ENCODE measurements around the gene SORCS1.

SORCS1 gene

DNA sequence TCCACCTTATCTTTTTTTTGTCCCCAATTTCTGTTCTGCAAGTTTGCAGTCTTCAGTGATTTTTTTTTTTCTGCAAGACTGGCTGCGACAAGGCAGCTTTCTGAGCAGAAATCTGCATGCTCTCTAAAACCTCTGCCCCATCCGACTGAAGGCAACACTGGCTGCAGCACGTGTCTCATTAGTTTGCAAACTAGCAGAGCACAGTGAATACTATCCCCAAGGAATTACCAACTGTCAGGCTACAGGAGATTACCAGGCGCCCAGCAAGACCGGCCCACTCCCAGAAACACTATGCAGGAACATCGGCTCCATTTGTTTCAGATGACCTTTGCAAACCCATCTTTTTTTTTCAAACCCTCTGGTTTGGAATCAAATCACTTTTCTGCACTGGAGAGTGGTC is 538.8 kb downstream of the SORCS1 start:
- Histone ChIP-seq H3K27ac (ENCODE audit: low read length) (no peak overlapping the region), H3K36me3 (ENCODE audit: control insufficient read depth, low read depth, low read length) (no peaks in the 10 kb centered on the region), H3K27me3 (ENCODE audit: control insufficient read depth, insufficient read depth, low read length) (no peaks in the 10 kb centered on the region), H3K9ac (ENCODE audit: low read length) (no peak overlapping the region), H3K4me1 (ENCODE audit: control insufficient read depth, low read depth, low read length) (peaks cover 6% of the 10 kb centered on the region), H3K4me3 (ENCODE audit: low read length) (no peak overlapping the region), H3K9me3 (ENCODE audit: control insufficient read depth, low read depth, low read length) (no peaks in the 10 kb centered on the region)

DNA sequence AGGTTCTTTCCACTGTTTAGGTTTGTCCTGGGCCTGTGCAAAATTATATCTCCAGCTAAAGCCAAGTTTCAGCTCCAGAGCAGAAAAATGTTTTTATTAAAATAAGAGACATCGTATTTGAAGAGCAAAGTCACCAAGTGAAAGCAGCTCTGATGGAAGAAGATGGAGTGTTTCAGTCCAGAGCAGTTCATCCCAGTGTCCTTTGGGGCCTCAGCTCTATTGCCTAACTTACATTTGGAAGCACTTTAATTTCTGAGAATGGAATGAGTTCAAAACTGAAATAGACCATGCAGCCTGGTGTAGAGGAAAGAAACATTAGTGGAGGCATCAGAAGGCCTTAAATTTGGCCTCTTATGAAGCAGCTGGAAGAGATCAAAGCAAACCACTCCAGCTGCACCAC is 545.2 kb downstream of the SORCS1 start:
- Histone ChIP-seq H3K27me3 (ENCODE audit: control insufficient read depth, insufficient read depth, low read length) (peaks cover 26% of the 10 kb centered on the region), H3K4me1 (ENCODE audit: control insufficient read depth, low read depth, low read length) (peaks cover 5% of the 10 kb centered on the region), H3K9me3 (ENCODE audit: control insufficient read depth, low read depth, low read length) (no peaks in the 10 kb centered on the region), H3K9ac (ENCODE audit: low read length) (no peak overlapping the region), H3K27ac (ENCODE audit: low read length) (no peak overlapping the region), H3K36me3 (ENCODE audit: control insufficient read depth, low read depth, low read length) (no peaks in the 10 kb centered on the region), H3K4me3 (ENCODE audit: low read length) (no peak overlapping the region)

DNA sequence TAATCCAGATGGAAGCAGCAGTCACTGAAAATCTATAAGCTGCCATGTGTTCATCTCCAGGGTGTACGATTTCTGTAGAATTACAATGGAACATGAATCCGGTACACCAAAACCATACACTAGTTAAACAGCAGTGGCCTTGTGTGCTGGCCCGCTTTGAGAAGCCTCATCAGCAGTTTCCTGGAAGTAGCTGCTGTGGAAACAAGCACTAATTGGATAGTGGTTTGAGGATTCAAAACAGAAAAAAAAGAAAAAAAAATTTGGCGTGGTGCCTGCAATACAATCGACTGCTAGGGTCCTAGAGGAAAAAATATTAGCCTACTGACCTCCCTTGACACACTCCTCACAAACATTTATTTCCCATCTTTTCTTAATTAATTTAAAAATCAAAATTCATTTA is 545.9 kb downstream of the SORCS1 start:
- Histone ChIP-seq H3K27me3 (ENCODE audit: control insufficient read depth, insufficient read depth, low read length) (peaks cover 33% of the 10 kb centered on the region), H3K4me1 (ENCODE audit: control insufficient read depth, low read depth, low read length) (peaks cover 5% of the 10 kb centered on the region), H3K9ac (ENCODE audit: low read length) (no peak overlapping the region), H3K27ac (ENCODE audit: low read length) (no peak overlapping the region), H3K4me3 (ENCODE audit: low read length) (no peak overlapping the region), H3K9me3 (ENCODE audit: control insufficient read depth, low read depth, low read length) (no peaks in the 10 kb centered on the region), H3K36me3 (ENCODE audit: control insufficient read depth, low read depth, low read length) (no peaks in the 10 kb centered on the region)

DNA sequence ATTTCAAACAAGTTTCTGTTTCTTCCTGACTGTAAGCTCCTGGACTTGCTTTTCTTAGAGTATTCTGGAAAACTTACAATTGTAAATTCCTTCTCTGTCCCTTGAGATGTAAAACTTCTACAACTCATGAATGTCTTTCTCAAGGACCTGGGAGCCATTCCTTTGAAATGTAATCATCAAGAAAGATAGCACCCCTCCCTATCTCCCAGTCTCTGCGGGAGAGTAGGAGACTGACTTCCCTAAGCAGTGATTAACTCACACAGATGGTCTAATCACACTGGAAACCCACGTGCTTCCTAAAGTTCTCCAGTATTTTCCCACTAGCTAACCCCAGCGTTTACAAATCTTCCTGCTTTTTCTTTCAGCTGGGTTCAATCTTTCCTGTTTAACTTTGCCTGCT is 549.4 kb downstream of the SORCS1 start:
- H3K9ac ChIP-seq (ENCODE audit: low read length), result no peak overlapping the region
- H3K9me3 ChIP-seq (ENCODE audit: control insufficient read depth, low read depth, low read length), result no peaks in the 10 kb centered on the region
- peaks cover 39% of the 10 kb centered on the region for H3K27me3 ChIP-seq (ENCODE audit: control insufficient read depth, insufficient read depth, low read length)
- no peak overlapping the region for H3K27ac ChIP-seq (ENCODE audit: low read length)
- H3K4me3 ChIP-seq (ENCODE audit: low read length), result no peak overlapping the region
- H3K4me1 ChIP-seq (ENCODE audit: control insufficient read depth, low read depth, low read length), result peaks cover 5% of the 10 kb centered on the region
- no peaks in the 10 kb centered on the region for H3K36me3 ChIP-seq (ENCODE audit: control insufficient read depth, low read depth, low read length)

DNA sequence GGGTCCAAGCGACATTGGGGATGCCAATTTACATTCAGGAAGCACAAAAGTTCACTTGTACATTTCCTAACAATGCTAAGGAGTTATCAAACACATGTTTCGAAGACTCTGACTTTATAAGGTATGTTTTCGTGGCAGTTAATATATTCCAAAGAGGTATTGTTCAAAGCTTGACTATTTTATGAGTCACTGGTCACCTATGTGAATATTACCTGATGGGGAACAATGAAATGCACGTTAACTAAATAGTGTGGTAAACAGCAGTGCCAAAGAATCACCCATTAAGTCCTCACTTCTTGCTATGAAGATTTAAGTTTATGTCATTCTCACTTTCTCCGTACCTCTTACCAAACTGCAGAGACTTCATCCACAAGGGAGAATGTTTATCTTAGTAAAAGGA is 550.2 kb downstream of the SORCS1 start:
- no peaks in the 10 kb centered on the region for H3K9me3 ChIP-seq (ENCODE audit: control insufficient read depth, low read depth, low read length)
- H3K4me1 ChIP-seq (ENCODE audit: control insufficient read depth, low read depth, low read length), result peaks cover 5% of the 10 kb centered on the region
- no peaks in the 10 kb centered on the region for H3K36me3 ChIP-seq (ENCODE audit: control insufficient read depth, low read depth, low read length)
- H3K27ac ChIP-seq (ENCODE audit: low read length), result no peak overlapping the region
- peaks cover 39% of the 10 kb centered on the region for H3K27me3 ChIP-seq (ENCODE audit: control insufficient read depth, insufficient read depth, low read length)
- no peak overlapping the region for H3K4me3 ChIP-seq (ENCODE audit: low read length)
- H3K9ac ChIP-seq (ENCODE audit: low read length), result no peak overlapping the region

DNA sequence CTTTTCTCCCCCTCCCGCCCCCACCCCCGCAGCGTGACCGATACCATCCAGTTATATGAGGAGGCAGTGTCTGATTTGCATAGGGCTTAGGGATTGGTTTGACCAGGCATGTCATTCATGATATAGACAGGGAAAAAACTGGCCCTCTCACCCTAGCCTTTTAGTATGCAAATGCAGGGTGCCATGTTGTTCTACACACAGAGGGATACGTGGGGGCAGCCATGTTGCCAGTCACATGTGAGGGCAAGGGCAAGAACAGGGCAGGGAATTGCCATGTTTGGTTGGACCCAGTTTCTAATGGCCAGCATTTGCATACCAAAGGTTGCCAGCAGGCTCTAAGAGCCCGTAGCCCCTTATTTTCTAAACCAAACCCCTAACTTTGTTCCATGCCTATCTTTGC is 552.1 kb downstream of the SORCS1 start:
- no peak overlapping the region for H3K27ac ChIP-seq (ENCODE audit: low read length)
- peaks cover 5% of the 10 kb centered on the region for H3K4me1 ChIP-seq (ENCODE audit: control insufficient read depth, low read depth, low read length)
- no peaks in the 10 kb centered on the region for H3K9me3 ChIP-seq (ENCODE audit: control insufficient read depth, low read depth, low read length)
- H3K4me3 ChIP-seq (ENCODE audit: low read length), result no peak overlapping the region
- no peak overlapping the region for H3K9ac ChIP-seq (ENCODE audit: low read length)
- no peaks in the 10 kb centered on the region for H3K36me3 ChIP-seq (ENCODE audit: control insufficient read depth, low read depth, low read length)
- peaks cover 39% of the 10 kb centered on the region for H3K27me3 ChIP-seq (ENCODE audit: control insufficient read depth, insufficient read depth, low read length)

DNA sequence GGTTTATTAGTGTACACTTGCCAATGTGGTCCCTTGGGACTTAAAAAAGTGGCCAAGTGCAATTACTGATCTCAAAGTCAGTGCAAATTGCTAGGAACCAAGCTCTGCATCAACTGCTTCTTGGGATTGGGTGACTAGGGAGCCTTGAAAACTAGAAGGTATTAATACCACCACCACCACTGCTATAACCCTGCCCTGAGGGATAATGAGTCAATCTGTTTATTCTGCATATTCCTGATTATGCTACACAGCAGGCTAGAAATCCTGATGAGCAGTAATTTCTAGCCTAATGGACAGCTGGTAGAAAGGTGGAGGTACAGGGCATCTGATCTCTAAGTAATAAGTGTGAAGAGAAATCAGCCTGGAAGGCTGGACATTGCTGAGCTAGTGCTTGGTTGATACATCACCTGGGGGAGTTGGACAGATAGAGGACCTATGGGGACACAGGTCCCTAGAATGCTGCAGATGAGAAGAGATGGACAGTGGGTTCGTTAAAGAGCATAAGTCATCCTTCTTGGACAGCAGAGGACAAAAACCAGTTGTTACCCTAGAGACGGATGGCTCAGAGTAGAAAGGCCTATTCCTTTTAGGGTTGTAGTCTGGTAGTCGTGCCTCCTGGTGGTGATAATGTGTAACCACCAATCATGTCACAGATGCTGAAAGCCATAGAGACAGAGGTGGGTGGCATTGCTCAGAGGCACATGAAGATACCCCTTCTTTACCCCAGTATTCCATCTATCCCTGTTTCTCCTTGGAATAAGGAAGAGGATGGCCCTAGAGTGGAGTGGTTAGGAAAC is 554.8 kb downstream of the SORCS1 start:
- Histone ChIP-seq H3K9me3 (ENCODE audit: control insufficient read depth, low read depth, low read length) (no peaks in the 10 kb centered on the region), H3K4me3 (ENCODE audit: low read length) (no peak overlapping the region), H3K27ac (ENCODE audit: low read length) (no peak overlapping the region), H3K36me3 (ENCODE audit: control insufficient read depth, low read depth, low read length) (no peaks in the 10 kb centered on the region), H3K9ac (ENCODE audit: low read length) (no peak overlapping the region), H3K4me1 (ENCODE audit: control insufficient read depth, low read depth, low read length) (no peaks in the 10 kb centered on the region), H3K27me3 (ENCODE audit: control insufficient read depth, insufficient read depth, low read length) (peaks cover 16% of the 10 kb centered on the region)

DNA sequence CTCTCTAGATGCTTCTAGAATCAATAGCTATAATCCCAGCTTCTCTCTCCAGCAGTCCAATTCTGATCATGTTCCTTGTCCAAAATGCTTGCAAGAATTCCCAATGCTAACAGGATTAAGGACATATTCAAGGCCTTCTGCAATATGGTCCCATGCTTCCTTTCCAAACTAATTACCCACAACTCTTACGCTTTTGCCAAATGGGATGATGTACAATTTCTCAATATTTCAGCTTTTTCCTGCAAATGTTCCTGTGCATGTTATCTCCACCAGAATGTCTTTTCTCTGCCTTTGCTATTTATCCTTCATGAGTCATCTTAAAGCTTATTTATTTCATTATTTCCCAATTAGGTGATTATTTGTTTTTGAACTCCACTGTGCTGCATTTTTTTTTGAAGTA is 556.4 kb downstream of the SORCS1 start:
- Histone ChIP-seq H3K9me3 (ENCODE audit: control insufficient read depth, low read depth, low read length) (no peaks in the 10 kb centered on the region), H3K27me3 (ENCODE audit: control insufficient read depth, insufficient read depth, low read length) (peaks cover under 1% of the 10 kb centered on the region), H3K4me3 (ENCODE audit: low read length) (no peak overlapping the region), H3K4me1 (ENCODE audit: control insufficient read depth, low read depth, low read length) (no peaks in the 10 kb centered on the region), H3K9ac (ENCODE audit: low read length) (no peak overlapping the region), H3K27ac (ENCODE audit: low read length) (no peak overlapping the region), H3K36me3 (ENCODE audit: control insufficient read depth, low read depth, low read length) (no peaks in the 10 kb centered on the region)

DNA sequence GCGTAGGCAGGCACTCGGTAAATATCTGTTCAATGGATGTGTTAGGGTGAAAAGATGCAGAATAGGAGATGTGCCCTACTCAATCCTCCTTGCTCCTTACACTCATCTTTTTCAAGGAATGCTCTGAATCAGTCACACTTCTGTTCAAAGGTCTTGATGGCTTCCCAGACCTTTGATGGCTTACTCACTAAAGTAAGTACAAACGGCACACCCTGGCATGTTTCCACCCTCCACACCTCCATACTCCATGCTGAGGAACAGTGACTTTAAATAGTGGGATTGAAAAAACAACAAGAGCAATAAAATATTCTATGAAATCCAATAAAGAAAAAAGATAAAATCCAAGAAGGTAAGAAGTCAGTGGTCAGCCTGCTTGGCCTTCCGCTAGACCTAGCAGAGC is 569.2 kb downstream of the SORCS1 start:
- no peaks in the 10 kb centered on the region for H3K4me1 ChIP-seq (ENCODE audit: control insufficient read depth, low read depth, low read length)
- no peak overlapping the region for H3K9ac ChIP-seq (ENCODE audit: low read length)
- no peaks in the 10 kb centered on the region for H3K27me3 ChIP-seq (ENCODE audit: control insufficient read depth, insufficient read depth, low read length)
- no peaks in the 10 kb centered on the region for H3K9me3 ChIP-seq (ENCODE audit: control insufficient read depth, low read depth, low read length)
- no peak overlapping the region for H3K27ac ChIP-seq (ENCODE audit: low read length)
- no peak overlapping the region for H3K4me3 ChIP-seq (ENCODE audit: low read length)
- no peaks in the 10 kb centered on the region for H3K36me3 ChIP-seq (ENCODE audit: control insufficient read depth, low read depth, low read length)

DNA sequence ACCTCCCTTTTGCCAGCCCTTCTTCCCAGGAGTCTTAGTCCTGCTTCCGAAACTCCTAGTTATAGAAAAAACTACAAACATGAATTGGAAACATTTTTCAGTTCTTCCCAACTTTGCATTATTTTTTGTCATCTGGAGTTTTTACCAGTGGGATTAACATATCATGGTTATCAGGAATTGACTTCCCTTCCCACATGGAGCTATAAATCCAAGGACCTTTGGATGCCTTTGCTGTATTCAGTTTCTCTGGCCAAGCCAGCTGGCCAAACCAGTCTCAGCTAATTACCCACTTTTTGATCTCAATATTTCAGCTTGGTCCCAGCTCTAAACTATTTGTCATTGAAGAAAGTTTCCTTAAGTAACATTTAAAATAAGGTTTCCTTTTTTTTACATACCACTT is 570.6 kb downstream of the SORCS1 start:
- Histone ChIP-seq H3K4me1 (ENCODE audit: control insufficient read depth, low read depth, low read length) (no peaks in the 10 kb centered on the region), H3K27me3 (ENCODE audit: control insufficient read depth, insufficient read depth, low read length) (no peaks in the 10 kb centered on the region), H3K9ac (ENCODE audit: low read length) (no peak overlapping the region), H3K9me3 (ENCODE audit: control insufficient read depth, low read depth, low read length) (no peaks in the 10 kb centered on the region), H3K27ac (ENCODE audit: low read length) (no peak overlapping the region), H3K4me3 (ENCODE audit: low read length) (no peak overlapping the region), H3K36me3 (ENCODE audit: control insufficient read depth, low read depth, low read length) (no peaks in the 10 kb centered on the region)

DNA sequence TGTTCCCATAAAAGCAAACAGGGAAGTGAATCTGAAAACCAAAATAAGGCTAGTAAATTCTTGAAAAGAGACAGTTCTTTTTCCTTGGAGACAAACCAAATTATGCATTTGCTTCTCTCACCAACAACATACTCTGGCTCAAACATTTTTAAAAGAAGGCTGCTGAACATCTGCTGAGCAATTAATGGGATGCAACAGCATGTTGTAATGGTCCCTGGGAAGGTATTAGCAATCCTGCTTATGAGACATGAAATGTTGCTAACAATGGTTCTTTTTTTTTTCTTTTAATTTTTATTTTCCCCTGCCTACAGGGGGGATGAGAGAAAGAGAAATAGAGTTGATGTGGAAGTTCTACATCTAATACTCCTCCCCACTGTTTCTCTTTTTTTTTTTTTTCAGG is 572.1 kb downstream of the SORCS1 start:
- H3K4me1 ChIP-seq (ENCODE audit: control insufficient read depth, low read depth, low read length), result no peaks in the 10 kb centered on the region

DNA sequence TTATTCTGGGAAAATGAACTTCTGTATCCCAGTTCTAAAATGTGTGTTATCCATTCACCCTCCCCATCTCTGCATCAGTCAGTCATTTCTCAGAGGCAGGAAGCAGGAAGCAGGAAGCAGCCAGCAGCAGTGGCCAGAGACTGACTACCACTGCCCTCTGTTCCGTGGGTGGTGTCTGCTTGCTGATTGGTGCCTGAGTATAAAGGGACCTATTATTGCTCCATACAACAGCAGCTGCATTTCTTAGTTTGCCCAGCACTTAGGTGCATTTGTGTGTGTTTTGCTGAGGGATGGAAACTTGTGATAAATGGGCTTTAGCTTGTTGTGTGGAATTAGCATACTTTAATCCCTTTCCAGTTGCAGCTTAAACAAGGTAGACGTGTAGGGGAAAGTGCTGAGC is 582.2 kb downstream of the SORCS1 start:
- no peaks in the 10 kb centered on the region for H3K36me3 ChIP-seq (ENCODE audit: control insufficient read depth, low read depth, low read length)
- no peak overlapping the region for H3K27ac ChIP-seq (ENCODE audit: low read length)
- peaks cover 4% of the 10 kb centered on the region for H3K4me1 ChIP-seq (ENCODE audit: control insufficient read depth, low read depth, low read length)
- no peak overlapping the region for H3K9ac ChIP-seq (ENCODE audit: low read length)
- H3K4me3 ChIP-seq (ENCODE audit: low read length), result no peak overlapping the region
- H3K27me3 ChIP-seq (ENCODE audit: control insufficient read depth, insufficient read depth, low read length), result no peaks in the 10 kb centered on the region
- H3K9me3 ChIP-seq (ENCODE audit: control insufficient read depth, low read depth, low read length), result no peaks in the 10 kb centered on the region

More for the DNA sequence above, 572.1 kb downstream of the SORCS1 start:
- no peak overlapping the region for H3K27ac ChIP-seq (ENCODE audit: low read length)
- H3K4me3 ChIP-seq (ENCODE audit: low read length), result no peak overlapping the region
- H3K27me3 ChIP-seq (ENCODE audit: control insufficient read depth, insufficient read depth, low read length), result no peaks in the 10 kb centered on the region
- H3K9me3 ChIP-seq (ENCODE audit: control insufficient read depth, low read depth, low read length), result no peaks in the 10 kb centered on the region
- H3K36me3 ChIP-seq (ENCODE audit: control insufficient read depth, low read depth, low read length), result no peaks in the 10 kb centered on the region
- no peak overlapping the region for H3K9ac ChIP-seq (ENCODE audit: low read length)
